A549 (cell line): ENCODE measurements around the gene TP53I11. TPM values are rescaled to one million over a fixed set of nuclear protein-coding genes. Genes with fewer than 3 reads are reported as not detected.

Experiments used
- ATAC-seq, 2 experiments: fragments of 200-7000 bp in 1 of 2; fragments of >200 bp in 1 of 2; cut with Nextera tagmentation in 1 of 2; cut with Tn5 transposase in 1 of 2; 3 replicates each; pipeline versions ENCODE4 v1.8.0 to v1.9.1; 2018 to 2020; ENCODE audit warnings: mild to moderate bottlenecking in 1 of 2, moderate library complexity in 1 of 2
- CTCF ChIA-PET: fragments of 300-600 bp; sonication (Branson Sonifier 250); formaldehyde crosslinking; extraction: SDS; loops from one replicate; lab custom pipeline; 2021; ENCODE audit warnings: antibody characterized with exemption, inconsistent platforms; lab: Yijun Ruan, JAX
- POLR2A ChIA-PET: fragments of 350-600 bp; formaldehyde crosslinking; extraction: SDS; loops from one replicate; lab custom pipeline; 2021; ENCODE audit warnings: antibody characterized with exemption, inconsistent platforms; lab: Yijun Ruan, JAX
- DNase-seq, 2 experiments: peaks; one replicate each; pipeline versions ENCODE4 v3.0.0 to v3.0.0-alpha.2; 2011 to 2016; ENCODE audit warnings: low read depth in 1 of 2, low spot score in 1 of 2
- FAIRE-seq: peaks from 2 replicates; lab custom pipeline; 2011; peaks lifted over from hg19 to GRCh38; lab: Jason Lieb, UNC
- H3K27ac ChIP-seq, 2 experiments: fragments of >200 bp; sonication (Bioruptor Twin); formaldehyde crosslinking; 3 replicates each; pipeline ENCODE4 v1.5.1; 2016 to 2017
- H3K4me1 ChIP-seq: fragments of >200 bp; sonication (Bioruptor Twin); formaldehyde crosslinking; 3 replicates; pipeline ENCODE4 v1.6.1; 2016
- H3K4me2 ChIP-seq: fragments of >200 bp; sonication (Bioruptor Twin); formaldehyde crosslinking; 3 replicates; pipeline ENCODE4 v1.6.1; 2016
- H3K4me3 ChIP-seq: fragments of >200 bp; sonication (Bioruptor Twin); formaldehyde crosslinking; 3 replicates; pipeline ENCODE4 v1.5.1; 2016
- H3K9me3 ChIP-seq: fragments of >200 bp; sonication (Bioruptor Twin); formaldehyde crosslinking; 3 replicates; pipeline ENCODE4 v1.6.1; 2016
- EHF ChIP-seq: fragments of 250-450 bp; sonication (Bioruptor Pico); IDR thresholded peaks from 2 replicates; pipeline ENCODE4 v1.5.0; 2020; ENCODE audit warnings: mild to moderate bottlenecking
- ESRRA ChIP-seq: fragments of 150-350 bp; IDR thresholded peaks from 2 replicates; pipeline ENCODE4 v1.6.1; 2014; ENCODE audit warnings: mild to moderate bottlenecking, low read length, borderline replicate concordance
- FOSL2 ChIP-seq, 2 experiments: fragments of 450-650 bp in 1 of 2; fragments of >200 bp in 1 of 2; sonication (Bioruptor Twin) in 1 of 2; formaldehyde crosslinking; IDR thresholded peaks; 2 replicates each; pipeline versions ENCODE4 v1.5.0 to v1.6.1; 2016 to 2020; ENCODE audit warnings: mild to moderate bottlenecking in 1 of 2, moderate library complexity in 1 of 2
- HEYL ChIP-seq: fragments of 250-450 bp; sonication (Bioruptor Pico); IDR thresholded peaks from 2 replicates; pipeline ENCODE4 v1.8.0; 2021; ENCODE audit warnings: mild to moderate bottlenecking, moderate library complexity
- HMGXB4 ChIP-seq: fragments of 250-450 bp; sonication (Bioruptor Pico); IDR thresholded peaks from 2 replicates; pipeline ENCODE4 v1.5.0; 2021; ENCODE audit warnings: mild to moderate bottlenecking, moderate library complexity, borderline replicate concordance
- JUNB ChIP-seq: fragments of >200 bp; sonication (Bioruptor Twin); formaldehyde crosslinking; IDR thresholded peaks from 2 replicates; pipeline ENCODE4 v1.6.1; 2016
- MAX ChIP-seq: IDR thresholded peaks from 2 replicates; pipeline ENCODE4 v1.6.1; 2012
- MAZ ChIP-seq: fragments of 150-350 bp; IDR thresholded peaks from 2 replicates; pipeline ENCODE4 v1.6.1; 2014; ENCODE audit warnings: antibody characterized with exemption, low read depth, low read length, borderline replicate concordance
- NFE2L2 ChIP-seq: fragments of 150-350 bp; conservative IDR thresholded peaks from 2 replicates; pipeline ENCODE4 v1.6.1; 2014; ENCODE audit warnings: low read length
- NR3C1 ChIP-seq: fragments of >200 bp; sonication (Bioruptor Twin); formaldehyde crosslinking; IDR thresholded peaks from 3 replicates; pipeline ENCODE4 v1.6.1; 2017
- RAD21 ChIP-seq, 2 experiments: fragments of >200 bp in 1 of 2; sonication (Bioruptor Twin) in 1 of 2; formaldehyde crosslinking in 1 of 2; IDR thresholded peaks in 1 of 2; conservative IDR thresholded peaks in 1 of 2; 2 replicates in 1 of 2; 3 replicates in 1 of 2; pipeline ENCODE4 v1.6.1; 2012 to 2018; ENCODE audit warnings: inconsistent platforms in 1 of 2
- RFX5 ChIP-seq: fragments of 450-650 bp; IDR thresholded peaks from 2 replicates; pipeline ENCODE4 v1.7.1; 2014; ENCODE audit warnings: antibody characterized with exemption, mild to moderate bottlenecking, moderate library complexity
- SMC3 ChIP-seq: fragments of >200 bp; sonication (Bioruptor Twin); formaldehyde crosslinking; IDR thresholded peaks from 3 replicates; pipeline ENCODE4 v1.6.1; 2018; ENCODE audit warnings: inconsistent platforms
- SREBF2 ChIP-seq: fragments of 450-650 bp; IDR thresholded peaks from 2 replicates; pipeline ENCODE4 v1.6.1; 2014; ENCODE audit warnings: mild to moderate bottlenecking, moderate library complexity
- USF2 ChIP-seq: fragments of 450-650 bp; IDR thresholded peaks from 2 replicates; pipeline ENCODE4 v1.6.1; 2014; ENCODE audit warnings: antibody characterized with exemption
- ZC3H11A ChIP-seq: fragments of 450-650 bp; IDR thresholded peaks from 2 replicates; pipeline ENCODE4 v1.6.1; 2014; ENCODE audit warnings: antibody characterized with exemption, mild to moderate bottlenecking
- ZFP36 ChIP-seq: fragments of 450-650 bp; IDR thresholded peaks from 2 replicates; pipeline ENCODE4 v1.6.1; 2014; ENCODE audit warnings: borderline replicate concordance; ENCODE audit not compliant: partially characterized antibody
- ZSCAN20 ChIP-seq: fragments of 250-450 bp; sonication (Bioruptor Pico); IDR thresholded peaks from 2 replicates; pipeline ENCODE4 v1.8.0; 2022; ENCODE audit warnings: mild to moderate bottlenecking, moderate library complexity
- WGBS: methylation state at CpG from one replicate; pipeline ENCODE4 v1.1.6; 2017; ENCODE audit errors: missing lambda C conversion rate; 5-methylcytosine and 5-hydroxymethylcytosine counted together
- polyA plus RNA-seq, 4 experiments: library from polyadenylated mRNA; depleted of rRNA in 3 of 4; stranded (reverse); fragments of >200 nt; fragmentation: RNase III in 1 of 4; extraction: RNeasy Plus Mini Kit Qiagen cat#74134 plus additional on column Dnase treatment in 1 of 4; gene quantifications; 2 replicates in 3 of 4; 3 replicates in 1 of 4; pipeline ENCODE4 v1.2.3, GENCODE V29; 2011 to 2017
- TF ChIP-seq, protein P1 (sequence below): fragments of 200-600 bp; sonication (generic); IDR thresholded peaks from 2 replicates; pipeline ENCODE4 v1.6.1; 2016; ENCODE audit warnings: antibody characterized with exemption, mild to moderate bottlenecking, moderate library complexity

TP53I11 gene
- polyA plus RNA-seq, 2 of the 4 experiments (the other 2 are of a cell fraction), result 11.2 to 28.2 TPM

DNA sequence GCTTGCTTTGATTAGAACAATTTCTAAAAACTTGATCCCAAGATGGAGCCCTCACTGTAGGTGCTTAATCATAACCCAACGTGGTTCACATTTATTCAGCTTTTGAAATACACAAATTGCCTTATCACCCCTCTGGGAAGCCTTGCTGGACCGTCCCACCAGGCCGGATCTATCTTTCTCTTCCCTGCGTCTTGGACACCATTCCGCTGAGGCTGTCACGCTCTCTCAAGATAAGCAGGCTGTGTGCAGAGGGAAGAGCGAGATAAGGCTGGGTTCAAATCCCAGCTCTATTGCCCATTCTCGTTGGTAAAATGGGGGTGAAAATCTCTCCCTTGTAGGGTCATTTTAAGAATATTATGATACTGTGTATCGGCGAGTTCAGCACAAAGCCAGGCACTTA, 20.5 kb upstream of the TP53I11 start (continued):
- TF ChIP-seq, protein P1, sequence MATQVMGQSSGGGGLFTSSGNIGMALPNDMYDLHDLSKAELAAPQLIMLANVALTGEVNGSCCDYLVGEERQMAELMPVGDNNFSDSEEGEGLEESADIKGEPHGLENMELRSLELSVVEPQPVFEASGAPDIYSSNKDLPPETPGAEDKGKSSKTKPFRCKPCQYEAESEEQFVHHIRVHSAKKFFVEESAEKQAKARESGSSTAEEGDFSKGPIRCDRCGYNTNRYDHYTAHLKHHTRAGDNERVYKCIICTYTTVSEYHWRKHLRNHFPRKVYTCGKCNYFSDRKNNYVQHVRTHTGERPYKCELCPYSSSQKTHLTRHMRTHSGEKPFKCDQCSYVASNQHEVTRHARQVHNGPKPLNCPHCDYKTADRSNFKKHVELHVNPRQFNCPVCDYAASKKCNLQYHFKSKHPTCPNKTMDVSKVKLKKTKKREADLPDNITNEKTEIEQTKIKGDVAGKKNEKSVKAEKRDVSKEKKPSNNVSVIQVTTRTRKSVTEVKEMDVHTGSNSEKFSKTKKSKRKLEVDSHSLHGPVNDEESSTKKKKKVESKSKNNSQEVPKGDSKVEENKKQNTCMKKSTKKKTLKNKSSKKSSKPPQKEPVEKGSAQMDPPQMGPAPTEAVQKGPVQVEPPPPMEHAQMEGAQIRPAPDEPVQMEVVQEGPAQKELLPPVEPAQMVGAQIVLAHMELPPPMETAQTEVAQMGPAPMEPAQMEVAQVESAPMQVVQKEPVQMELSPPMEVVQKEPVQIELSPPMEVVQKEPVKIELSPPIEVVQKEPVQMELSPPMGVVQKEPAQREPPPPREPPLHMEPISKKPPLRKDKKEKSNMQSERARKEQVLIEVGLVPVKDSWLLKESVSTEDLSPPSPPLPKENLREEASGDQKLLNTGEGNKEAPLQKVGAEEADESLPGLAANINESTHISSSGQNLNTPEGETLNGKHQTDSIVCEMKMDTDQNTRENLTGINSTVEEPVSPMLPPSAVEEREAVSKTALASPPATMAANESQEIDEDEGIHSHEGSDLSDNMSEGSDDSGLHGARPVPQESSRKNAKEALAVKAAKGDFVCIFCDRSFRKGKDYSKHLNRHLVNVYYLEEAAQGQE, result no peak
- TF ChIP-seq, all 56 proteins: peak for 0

GRCh38 chr11:44970293-44970692, 19.6 kb upstream of the TP53I11 start:
- CTCF ChIA-PET, result interaction anchor here (0.8 to 2.0 kb wide), 7 partner anchors 8 to 401 kb away, joined by 3 to 7 read pairs (median 4); no protein-coding TSS in a partner anchor
- FAIRE-seq (no peak), DNase-seq (no peak), ATAC-seq (no peak)
- Histone ChIP-seq H3K27ac (no peak overlapping the region), H3K9me3 (no peaks in the 10 kb centered on the region), H3K4me1 (no peaks in the 10 kb centered on the region), H3K4me3 (no peak overlapping the region), H3K4me2 (no peak overlapping the region)
- POLR2A ChIA-PET, result no interaction called here
- 83% methylated on average over 6 of the region's 6 CpGs for WGBS
- TF ChIP-seq ZSCAN20 (CRISPR knock-in tag) (no peak), ESRRA (no peak), RAD21 (conservative IDR thresholded peaks at IDR 0.05 in 1 of 2, IDR thresholded peaks at IDR 0.05 in 1 of 2) (no peak), SMC3 (no peak), HEYL (CRISPR knock-in tag) (no peak), RFX5 (no peak), NFE2L2 (no peak), SREBF2 (no peak), JUNB (no peak), MAZ (no peak), EHF (no peak), MAX (no peak), USF2 (no peak)

DNA sequence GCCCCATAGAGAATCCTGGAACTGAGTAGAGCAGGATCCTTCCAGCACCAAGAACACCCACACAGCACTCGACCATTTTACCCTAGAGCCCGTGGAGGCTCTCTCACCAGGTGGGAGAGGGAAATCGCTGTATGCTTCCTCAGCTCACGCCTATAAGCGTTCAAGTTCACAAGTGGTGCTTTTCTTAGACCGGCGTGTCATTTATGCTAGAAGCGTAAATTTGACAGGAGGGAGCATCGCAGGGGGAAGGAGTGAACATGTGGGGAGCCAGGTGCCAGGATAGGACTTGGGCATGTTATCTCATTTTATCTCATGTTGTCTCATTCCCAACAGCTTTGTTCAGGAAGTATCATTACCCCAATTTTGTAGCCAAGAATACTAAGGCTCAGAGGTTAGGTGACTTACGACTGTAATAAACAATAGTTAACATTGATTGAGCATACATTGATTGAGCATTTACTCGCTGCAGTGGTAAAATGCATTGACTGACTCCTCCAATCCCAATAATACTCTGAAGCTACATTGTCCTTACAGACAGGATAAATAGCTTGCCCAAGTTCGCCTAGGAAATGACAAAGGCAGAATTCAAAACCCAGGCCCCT, 19.1 kb upstream of the TP53I11 start:
- Histone ChIP-seq H3K9me3 (no peaks in the 10 kb centered on the region), H3K4me3 (no peak overlapping the region), H3K4me1 (no peaks in the 10 kb centered on the region), H3K4me2 (no peak overlapping the region), H3K27ac (no peak overlapping the region)
- POLR2A ChIA-PET, result no interaction called here
- no peak for ATAC-seq
- FAIRE-seq, result no peak
- DNase-seq, result no peak
- CTCF ChIA-PET, result interaction anchor here (1.2 to 2.0 kb wide), 4 partner anchors 33 to 136 kb away, joined by 4 to 10 read pairs (median 4); no protein-coding TSS in a partner anchor
- TF ChIP-seq ZFP36 (no peak), NR3C1 (no peak), ZC3H11A (no peak), ESRRA (no peak), SMC3 (no peak), FOSL2 (IDR thresholded peaks at IDR 0.05) (no peak), FOSL2 (CRISPR knock-in tag; IDR thresholded peaks at IDR 0.05) (no peak), HMGXB4 (no peak)
- WGBS, result 79% methylated on average over 12 of the region's 12 CpGs
